Spleen (tissue), 7 donors: ENCODE data around the gene L3MBTL1.

Experiments used
- POLR2A ChIP-seq, 3 donors: fragments of 450-650 bp; IDR thresholded peaks; one replicate each; pipeline ENCODE4 v1.5.1; 2017; ENCODE audit warnings: antibody characterized with exemption in 3 of 3, mild to moderate bottlenecking in 1 of 3
- POLR2AphosphoS5 ChIP-seq, 3 donors: sonication (generic); formaldehyde crosslinking; IDR thresholded peaks; one replicate each; pipeline ENCODE4 v1.5.1; 2017; ENCODE audit warnings: antibody characterized with exemption in 3 of 3
- TF ChIP-seq, protein P1 (sequence below), 11 experiments: fragments of 200-600 bp in 7 of 11; fragments of 450-650 bp in 4 of 11; sonication (generic) in 4 of 11; IDR thresholded peaks in 8 of 11; conservative IDR thresholded peaks in 3 of 11; 1 replicate in 7 of 11; 2 replicates in 4 of 11; pipeline versions ENCODE4 v1.4.0 to v1.8.0; 2016 to 2021; ENCODE audit warnings: antibody characterized with exemption in 11 of 11, inconsistent platforms in 4 of 11, mild to moderate bottlenecking in 1 of 11
- donor health status: DM: no; HTN: no; CAD: no; lungs with moderate emphysema.
- donor health status: DM: no; HTN: no; CAD: no.
- donor health status: DM: no; HTN: no; CAD: no.

DNA sequence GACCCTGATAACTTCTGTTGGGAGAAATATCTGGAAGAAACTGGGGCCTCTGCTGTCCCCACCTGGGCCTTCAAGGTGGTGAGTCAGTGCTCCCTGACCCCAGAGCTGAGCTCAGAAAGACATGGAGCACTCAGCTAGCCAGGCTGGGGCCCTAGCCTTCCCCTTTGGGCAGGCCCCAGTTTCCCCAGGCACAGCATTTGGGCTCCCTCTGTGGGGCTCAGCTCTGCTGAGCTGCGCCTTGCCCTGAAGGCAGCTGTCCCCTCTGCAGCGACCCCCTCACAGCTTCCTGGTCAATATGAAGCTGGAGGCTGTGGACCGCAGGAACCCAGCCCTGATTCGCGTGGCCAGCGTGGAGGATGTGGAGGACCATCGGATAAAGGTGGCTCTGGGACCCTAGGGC lies 26.5 kb downstream of the L3MBTL1 start:
- no peak for TF ChIP-seq POLR2AphosphoS5 (IDR thresholded peaks at IDR 0.05)
- TF ChIP-seq, protein P1, sequence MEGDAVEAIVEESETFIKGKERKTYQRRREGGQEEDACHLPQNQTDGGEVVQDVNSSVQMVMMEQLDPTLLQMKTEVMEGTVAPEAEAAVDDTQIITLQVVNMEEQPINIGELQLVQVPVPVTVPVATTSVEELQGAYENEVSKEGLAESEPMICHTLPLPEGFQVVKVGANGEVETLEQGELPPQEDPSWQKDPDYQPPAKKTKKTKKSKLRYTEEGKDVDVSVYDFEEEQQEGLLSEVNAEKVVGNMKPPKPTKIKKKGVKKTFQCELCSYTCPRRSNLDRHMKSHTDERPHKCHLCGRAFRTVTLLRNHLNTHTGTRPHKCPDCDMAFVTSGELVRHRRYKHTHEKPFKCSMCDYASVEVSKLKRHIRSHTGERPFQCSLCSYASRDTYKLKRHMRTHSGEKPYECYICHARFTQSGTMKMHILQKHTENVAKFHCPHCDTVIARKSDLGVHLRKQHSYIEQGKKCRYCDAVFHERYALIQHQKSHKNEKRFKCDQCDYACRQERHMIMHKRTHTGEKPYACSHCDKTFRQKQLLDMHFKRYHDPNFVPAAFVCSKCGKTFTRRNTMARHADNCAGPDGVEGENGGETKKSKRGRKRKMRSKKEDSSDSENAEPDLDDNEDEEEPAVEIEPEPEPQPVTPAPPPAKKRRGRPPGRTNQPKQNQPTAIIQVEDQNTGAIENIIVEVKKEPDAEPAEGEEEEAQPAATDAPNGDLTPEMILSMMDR (IDR thresholded peaks at IDR 0.05 in 8 of 11, conservative IDR thresholded peaks at IDR 0.05 in 3 of 11), result no peak
- no peak for TF ChIP-seq POLR2A (IDR thresholded peaks at IDR 0.05)
